Liver (tissue), 9 donors: ENCODE results near the gene NTMT1. TPM values are rescaled to one million over a fixed set of nuclear protein-coding genes. Genes with fewer than 3 reads are reported as not detected.
"Not testable (repeated sequence)": the region's sequence is repeated elsewhere in the genome, so short reads cannot be mapped to it uniquely, and the experiment has no call there.

Source experiments
- DNase-seq: peaks from one replicate; pipeline ENCODE4 v3.0.0-alpha.2; 2017; ENCODE audit warnings: low spot score
- H3K27ac ChIP-seq, 2 donors: one replicate each; pipeline ENCODE4 v1.7.0; 2013; ENCODE audit warnings: inconsistent platforms in 2 of 2, low read length in 2 of 2, control low read depth in 1 of 2, low read depth in 1 of 2, mild to moderate bottlenecking in 1 of 2
- H3K27me3 ChIP-seq, 4 donors: one replicate each; pipeline versions ENCODE4 v1.6.1 to v1.7.0; 2013; ENCODE audit warnings: low read length in 3 of 4, inconsistent platforms in 1 of 4, mild to moderate bottlenecking in 1 of 4, moderate library complexity in 1 of 4; ENCODE audit not compliant: control insufficient read depth in 4 of 4, insufficient read depth in 4 of 4
- H3K36me3 ChIP-seq, 4 donors: one replicate each; pipeline versions ENCODE4 v1.6.1 to v1.7.0; 2013; ENCODE audit warnings: low read length in 3 of 4, mild to moderate bottlenecking in 3 of 4, low read depth in 1 of 4, moderate library complexity in 1 of 4; ENCODE audit not compliant: control insufficient read depth in 4 of 4, insufficient read depth in 3 of 4
- H3K4me1 ChIP-seq, 4 donors: one replicate each; pipeline versions ENCODE4 v1.6.1 to v1.7.0; 2013; ENCODE audit warnings: low read length in 3 of 4, mild to moderate bottlenecking in 3 of 4, moderate library complexity in 1 of 4; ENCODE audit not compliant: control insufficient read depth in 4 of 4, insufficient read depth in 4 of 4
- H3K4me3 ChIP-seq, 3 donors: one replicate each; pipeline versions ENCODE4 v1.6.1 to v1.7.0; 2013; ENCODE audit warnings: low read length in 3 of 3, control low read depth in 1 of 3, low read depth in 1 of 3, mild to moderate bottlenecking in 1 of 3
- H3K9ac ChIP-seq, 2 donors: one replicate each; pipeline ENCODE4 v1.7.0; 2013; ENCODE audit warnings: low read length in 2 of 2, mild to moderate bottlenecking in 2 of 2, moderate library complexity in 2 of 2, control low read depth in 1 of 2, low read depth in 1 of 2
- H3K9me3 ChIP-seq, 4 donors: one replicate each; pipeline versions ENCODE4 v1.6.1 to v1.7.0; 2013; ENCODE audit warnings: low read length in 3 of 4; ENCODE audit not compliant: control insufficient read depth in 4 of 4
- EGR1 ChIP-seq, 2 donors: IDR thresholded peaks; 2 replicates each; pipeline ENCODE4 v1.6.1; 2016 to 2018; ENCODE audit warnings: antibody characterized with exemption in 2 of 2, low read depth in 2 of 2
- FOXA1 ChIP-seq: IDR thresholded peaks from 2 replicates; pipeline ENCODE4 v1.6.1; 2016; ENCODE audit warnings: antibody characterized with exemption
- FOXA2 ChIP-seq: IDR thresholded peaks from 2 replicates; pipeline ENCODE4 v1.6.1; 2016; ENCODE audit warnings: antibody characterized with exemption
- GABPA ChIP-seq, 2 donors: IDR thresholded peaks in 1 of 2; conservative IDR thresholded peaks in 1 of 2; 2 replicates each; pipeline ENCODE4 v1.6.1; 2016; ENCODE audit warnings: antibody characterized with exemption in 2 of 2, mild to moderate bottlenecking in 1 of 2, moderate library complexity in 1 of 2
- HNF4A ChIP-seq, 2 donors: conservative IDR thresholded peaks; 2 replicates each; pipeline ENCODE4 v1.6.1; 2016; ENCODE audit warnings: antibody characterized with exemption in 2 of 2, mild to moderate bottlenecking in 2 of 2
- JUND ChIP-seq, 2 donors: IDR thresholded peaks; 2 replicates each; pipeline ENCODE4 v1.6.1; 2016; ENCODE audit warnings: antibody characterized with exemption in 2 of 2
- NR2F2 ChIP-seq: IDR thresholded peaks from 2 replicates; pipeline ENCODE4 v1.6.1; 2016; ENCODE audit warnings: antibody characterized with exemption
- RXRA ChIP-seq, 2 donors: IDR thresholded peaks; 2 replicates each; pipeline ENCODE4 v1.6.1; 2017 to 2018; ENCODE audit warnings: antibody characterized with exemption in 2 of 2, mild to moderate bottlenecking in 1 of 2
- SP1 ChIP-seq: IDR thresholded peaks from 2 replicates; pipeline ENCODE4 v1.6.1; 2018; ENCODE audit warnings: antibody characterized with exemption, mild to moderate bottlenecking
- TAF1 ChIP-seq: conservative IDR thresholded peaks from 2 replicates; pipeline ENCODE4 v1.6.1; 2016; ENCODE audit warnings: antibody characterized with exemption, mild to moderate bottlenecking
- YY1 ChIP-seq: IDR thresholded peaks from 2 replicates; pipeline ENCODE4 v1.6.1; 2016; ENCODE audit warnings: antibody characterized with exemption, mild to moderate bottlenecking
- WGBS: extraction: QIAGEN DNeasy Blood & Tissue Kit; methylation state at CpG from one replicate; pipeline ENCODE4 v1.1.7; 2013; 5-methylcytosine and 5-hydroxymethylcytosine counted together
- polyA plus RNA-seq, 2 donors: library from polyadenylated mRNA; stranded (reverse) in 1 of 2; unstranded in 1 of 2; fragments of 200-250 nt in 1 of 2; fragments of >200 nt in 1 of 2; fragmentation: Nextera tagmentation in 1 of 2; extraction: Ambion mirVana in 1 of 2; gene quantifications; one replicate each; pipeline versions ENCODE4 v1.2.1 to v1.2.3, GENCODE V29; 2013 to 2015
- total RNA-seq, 2 donors: library from RNA; depleted of rRNA; stranded (reverse); fragments of >200 nt; gene quantifications; one replicate each; pipeline ENCODE4 v1.2.3, GENCODE V29; 2014
- TF ChIP-seq, protein P1 (sequence below): IDR thresholded peaks from 2 replicates; pipeline ENCODE4 v1.6.1; 2016; ENCODE audit warnings: antibody characterized with exemption
- TF ChIP-seq, protein P2 (sequence below): IDR thresholded peaks from 2 replicates; pipeline ENCODE4 v1.6.1; 2016; ENCODE audit warnings: antibody characterized with exemption, mild to moderate bottlenecking
- TF ChIP-seq, protein P3 (sequence below): fragments of 150-350 bp; IDR thresholded peaks from 2 replicates; pipeline ENCODE4 v1.5.1; 2017; ENCODE audit warnings: improper control_type of control experiment, low read depth, low read length; ENCODE audit not compliant: missing input control
- donor health status: healthy.
- donor health status: healthy.
- donor health status: healthy.
- donor health status: healthy.
- donor health status: healthy.

Gene NTMT1
- total and polyA plus RNA-seq, 4 donors = 13.1 to 42.5 (median 26.2) TPM

DNA sequence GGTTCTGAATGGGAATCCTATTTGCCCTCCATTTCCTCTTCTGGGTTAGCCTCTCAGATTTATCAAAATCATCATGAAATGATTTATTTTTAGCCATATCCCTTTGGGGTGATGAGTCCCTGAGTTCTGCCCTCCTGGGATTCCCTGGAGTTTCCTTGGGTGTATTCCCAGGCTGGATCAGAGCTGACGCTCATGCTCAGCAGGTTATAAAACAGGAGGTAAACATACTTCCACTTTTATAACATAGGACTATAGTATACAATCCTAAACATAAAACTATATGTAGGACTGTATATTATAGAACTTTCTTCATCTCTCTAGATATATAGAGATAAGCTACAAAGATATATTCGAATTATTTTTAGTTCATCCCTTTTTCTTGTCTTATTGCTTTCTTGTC, 35.1 kb downstream of the NTMT1 start:
- WGBS = 78% methylated on average over 2 of the region's 2 CpGs
- H3K4me3 ChIP-seq = no peak overlapping the region
- no peaks in the 10 kb centered on the region for H3K36me3 ChIP-seq
- no peak for DNase-seq
- peaks cover 0 to 7% (median 1%) of the 10 kb centered on the region in 4 donors for H3K4me1 ChIP-seq
- peaks cover 0 to 2% (median 1%) of the 10 kb centered on the region in 4 donors for H3K27me3 ChIP-seq
- H3K9ac ChIP-seq = no peak overlapping the region
- H3K9me3 ChIP-seq = no peaks in the 10 kb centered on the region
- TF ChIP-seq HNF4A (conservative IDR thresholded peaks at IDR 0.05) (no peak), YY1 (no peak), GABPA (IDR thresholded peaks at IDR 0.05 in 1 of 2, conservative IDR thresholded peaks at IDR 0.05 in 1 of 2) (no peak)
- TF ChIP-seq, protein P1, sequence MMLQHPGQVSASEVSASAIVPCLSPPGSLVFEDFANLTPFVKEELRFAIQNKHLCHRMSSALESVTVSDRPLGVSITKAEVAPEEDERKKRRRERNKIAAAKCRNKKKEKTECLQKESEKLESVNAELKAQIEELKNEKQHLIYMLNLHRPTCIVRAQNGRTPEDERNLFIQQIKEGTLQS = no peak
- TF ChIP-seq, protein P2, sequence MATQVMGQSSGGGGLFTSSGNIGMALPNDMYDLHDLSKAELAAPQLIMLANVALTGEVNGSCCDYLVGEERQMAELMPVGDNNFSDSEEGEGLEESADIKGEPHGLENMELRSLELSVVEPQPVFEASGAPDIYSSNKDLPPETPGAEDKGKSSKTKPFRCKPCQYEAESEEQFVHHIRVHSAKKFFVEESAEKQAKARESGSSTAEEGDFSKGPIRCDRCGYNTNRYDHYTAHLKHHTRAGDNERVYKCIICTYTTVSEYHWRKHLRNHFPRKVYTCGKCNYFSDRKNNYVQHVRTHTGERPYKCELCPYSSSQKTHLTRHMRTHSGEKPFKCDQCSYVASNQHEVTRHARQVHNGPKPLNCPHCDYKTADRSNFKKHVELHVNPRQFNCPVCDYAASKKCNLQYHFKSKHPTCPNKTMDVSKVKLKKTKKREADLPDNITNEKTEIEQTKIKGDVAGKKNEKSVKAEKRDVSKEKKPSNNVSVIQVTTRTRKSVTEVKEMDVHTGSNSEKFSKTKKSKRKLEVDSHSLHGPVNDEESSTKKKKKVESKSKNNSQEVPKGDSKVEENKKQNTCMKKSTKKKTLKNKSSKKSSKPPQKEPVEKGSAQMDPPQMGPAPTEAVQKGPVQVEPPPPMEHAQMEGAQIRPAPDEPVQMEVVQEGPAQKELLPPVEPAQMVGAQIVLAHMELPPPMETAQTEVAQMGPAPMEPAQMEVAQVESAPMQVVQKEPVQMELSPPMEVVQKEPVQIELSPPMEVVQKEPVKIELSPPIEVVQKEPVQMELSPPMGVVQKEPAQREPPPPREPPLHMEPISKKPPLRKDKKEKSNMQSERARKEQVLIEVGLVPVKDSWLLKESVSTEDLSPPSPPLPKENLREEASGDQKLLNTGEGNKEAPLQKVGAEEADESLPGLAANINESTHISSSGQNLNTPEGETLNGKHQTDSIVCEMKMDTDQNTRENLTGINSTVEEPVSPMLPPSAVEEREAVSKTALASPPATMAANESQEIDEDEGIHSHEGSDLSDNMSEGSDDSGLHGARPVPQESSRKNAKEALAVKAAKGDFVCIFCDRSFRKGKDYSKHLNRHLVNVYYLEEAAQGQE = no peak
- H3K27ac ChIP-seq = no peak overlapping the region

DNA sequence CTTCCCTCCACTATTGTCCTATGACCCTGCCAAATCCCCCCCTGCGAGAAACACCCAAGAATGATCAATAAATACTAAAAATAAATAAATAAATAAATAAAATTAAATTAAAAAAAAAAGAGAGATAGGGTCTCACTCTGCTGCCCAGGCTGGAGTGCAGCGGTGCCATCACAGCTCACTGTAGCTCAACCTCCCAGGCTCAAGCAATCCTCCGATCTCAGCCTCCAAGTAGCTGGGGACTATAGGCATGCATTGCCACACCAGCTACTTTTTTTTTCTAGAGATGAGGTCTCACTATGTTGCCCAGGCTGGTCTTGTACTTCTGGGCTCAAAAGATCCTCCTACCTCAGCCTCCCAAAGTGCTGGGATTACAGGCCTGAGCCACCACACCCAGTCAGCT, 36.3 kb downstream of the NTMT1 start:
- not testable (repeated sequence) for H3K27me3 ChIP-seq

DNA sequence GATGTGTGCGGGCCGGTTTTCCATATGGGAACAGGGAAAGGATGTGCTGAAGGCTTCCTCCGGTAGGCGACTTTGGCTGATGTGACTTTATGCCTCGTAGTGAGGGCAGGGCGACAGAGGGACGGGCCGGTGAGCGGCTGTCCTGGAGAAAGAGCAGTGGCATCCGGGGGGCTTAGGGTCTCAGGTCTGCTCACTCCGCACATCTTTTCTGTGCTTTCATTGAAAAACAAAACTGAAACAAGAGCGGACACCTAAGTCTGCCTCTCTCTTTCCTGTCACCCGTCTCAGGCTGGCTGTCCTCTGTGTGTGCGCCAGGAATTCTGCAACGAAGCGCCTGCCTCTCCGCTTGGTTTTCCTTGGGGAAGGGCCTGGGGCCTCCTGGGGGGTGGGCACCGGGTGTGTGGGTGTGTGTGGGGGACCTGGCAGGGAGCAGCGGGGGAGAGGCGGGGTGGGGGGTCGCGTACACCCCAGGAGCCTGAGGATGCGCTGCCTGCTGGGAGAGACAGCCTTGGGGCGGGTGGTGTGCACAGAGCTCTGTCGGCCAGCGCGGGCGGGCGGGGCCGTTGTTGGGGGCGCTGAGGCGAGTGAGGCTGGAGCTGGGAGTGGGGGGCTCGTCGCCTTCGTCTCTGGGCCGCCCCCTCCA, 38.9 kb downstream of the NTMT1 start:
- H3K27me3 ChIP-seq = peaks cover 0 to 10% (median 1%) of the 10 kb centered on the region in 4 donors
- H3K9me3 ChIP-seq = no peaks in the 10 kb centered on the region
- no peak overlapping the region for H3K27ac ChIP-seq
- TF ChIP-seq FOXA1 = no peak
- TF ChIP-seq, protein P1 = no peak
- no peak for TF ChIP-seq FOXA2
- no peak for TF ChIP-seq GABPA (IDR thresholded peaks at IDR 0.05 in 1 of 2, conservative IDR thresholded peaks at IDR 0.05 in 1 of 2)
- TF ChIP-seq JUND (IDR thresholded peaks at IDR 0.05) = no peak
- TF ChIP-seq EGR1 (IDR thresholded peaks at IDR 0.05; ENCODE audit: low read depth in 2 of 2) = no peak
- TF ChIP-seq SP1 = no peak
- no peak for TF ChIP-seq RXRA (IDR thresholded peaks at IDR 0.05)
- no peak for TF ChIP-seq TAF1
- TF ChIP-seq, protein P3, sequence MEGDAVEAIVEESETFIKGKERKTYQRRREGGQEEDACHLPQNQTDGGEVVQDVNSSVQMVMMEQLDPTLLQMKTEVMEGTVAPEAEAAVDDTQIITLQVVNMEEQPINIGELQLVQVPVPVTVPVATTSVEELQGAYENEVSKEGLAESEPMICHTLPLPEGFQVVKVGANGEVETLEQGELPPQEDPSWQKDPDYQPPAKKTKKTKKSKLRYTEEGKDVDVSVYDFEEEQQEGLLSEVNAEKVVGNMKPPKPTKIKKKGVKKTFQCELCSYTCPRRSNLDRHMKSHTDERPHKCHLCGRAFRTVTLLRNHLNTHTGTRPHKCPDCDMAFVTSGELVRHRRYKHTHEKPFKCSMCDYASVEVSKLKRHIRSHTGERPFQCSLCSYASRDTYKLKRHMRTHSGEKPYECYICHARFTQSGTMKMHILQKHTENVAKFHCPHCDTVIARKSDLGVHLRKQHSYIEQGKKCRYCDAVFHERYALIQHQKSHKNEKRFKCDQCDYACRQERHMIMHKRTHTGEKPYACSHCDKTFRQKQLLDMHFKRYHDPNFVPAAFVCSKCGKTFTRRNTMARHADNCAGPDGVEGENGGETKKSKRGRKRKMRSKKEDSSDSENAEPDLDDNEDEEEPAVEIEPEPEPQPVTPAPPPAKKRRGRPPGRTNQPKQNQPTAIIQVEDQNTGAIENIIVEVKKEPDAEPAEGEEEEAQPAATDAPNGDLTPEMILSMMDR = no peak
- no peak for TF ChIP-seq NR2F2
- TF ChIP-seq YY1 = no peak
- no peak for DNase-seq
- 8% methylated on average over 36 of the region's 36 CpGs for WGBS
- no peak overlapping the region for H3K9ac ChIP-seq
- H3K4me3 ChIP-seq = peak overlapping the region in 1 of 3 donors; percentile 32
- H3K4me1 ChIP-seq = peaks cover 0 to 10% (median 2%) of the 10 kb centered on the region in 4 donors
- H3K36me3 ChIP-seq = no peaks in the 10 kb centered on the region

More for the DNA sequence above, 36.3 kb downstream of the NTMT1 start:
- not testable (repeated sequence) for H3K27ac ChIP-seq, H3K9ac ChIP-seq, H3K9me3 ChIP-seq, DNase-seq, H3K36me3 ChIP-seq, H3K4me3 ChIP-seq
- WGBS = 72% methylated on average over 3 of the region's 3 CpGs
- H3K4me1 ChIP-seq = peaks cover 0 to 10% (median 2%) of the 10 kb centered on the region in 4 donors
